K562 (cell line): ENCODE measurements around the gene SNX33. TPM values are rescaled to one million over a fixed set of nuclear protein-coding genes. Genes with fewer than 3 reads are reported as not detected.

Experiments used
- BMI1 ChIP-seq: fragments of 150-350 bp; IDR thresholded peaks from 2 replicates; pipeline ENCODE4 v1.6.1; 2014; ENCODE audit warnings: low read length
- CCAR2 ChIP-seq: fragments of 200-400 bp; formaldehyde crosslinking; IDR thresholded peaks from 2 replicates; pipeline ENCODE4 v1.6.1; 2017; ENCODE audit warnings: mild to moderate bottlenecking, low read depth, low read length
- ELK3 ChIP-seq: fragments of 450-650 bp; formaldehyde crosslinking; IDR thresholded peaks from 2 replicates; pipeline ENCODE4 v1.4.0; 2020; ENCODE audit warnings: mild to moderate bottlenecking
- GTF2B ChIP-seq: IDR thresholded peaks from 2 replicates; pipeline ENCODE4 v1.6.1; 2011; ENCODE audit not compliant: insufficient read length; ENCODE audit errors: extremely low read depth
- LARP7 ChIP-seq: fragments of 450-650 bp; IDR thresholded peaks from 2 replicates; pipeline ENCODE4 v1.6.1; 2016
- MAX ChIP-seq: sonication (generic); formaldehyde crosslinking; IDR thresholded peaks from 2 replicates; pipeline ENCODE4 v1.9.0; 2022; ENCODE audit warnings: mild to moderate bottlenecking, missing genetic modification reagents
- MIER1 ChIP-seq: fragments of 450-650 bp; IDR thresholded peaks from 2 replicates; pipeline ENCODE4 v1.6.1; 2016; ENCODE audit warnings: antibody characterized with exemption, mild to moderate bottlenecking, low read depth
- MTA3 ChIP-seq: fragments of 450-650 bp; formaldehyde crosslinking; IDR thresholded peaks from 2 replicates; pipeline ENCODE4 v1.6.1; 2017; ENCODE audit warnings: mild to moderate bottlenecking, borderline replicate concordance
- SMARCA5 ChIP-seq: fragments of 450-650 bp; IDR thresholded peaks from 2 replicates; pipeline ENCODE4 v1.6.1; 2016
- SREBF2 ChIP-seq: sonication (generic); formaldehyde crosslinking; IDR thresholded peaks from 2 replicates; pipeline ENCODE4 v1.4.0; 2020; ENCODE audit warnings: mild to moderate bottlenecking, missing genetic modification reagents
- TAF1 ChIP-seq: IDR thresholded peaks from 2 replicates; pipeline ENCODE4 v1.6.1; 2011; ENCODE audit warnings: mild to moderate bottlenecking, low read length, moderate library complexity; ENCODE audit not compliant: insufficient read depth, control insufficient read depth, severe bottlenecking; ENCODE audit errors: extremely low read depth
- ZFP1 ChIP-seq: fragments of 450-650 bp; formaldehyde crosslinking; IDR thresholded peaks from 2 replicates; pipeline ENCODE4 v1.4.0; 2020; ENCODE audit warnings: mild to moderate bottlenecking, mixed read lengths
- ZNF174 ChIP-seq: fragments of 250-450 bp; sonication (Bioruptor Pico); IDR thresholded peaks from 2 replicates; pipeline ENCODE4 v1.4.0; 2020; ENCODE audit warnings: mild to moderate bottlenecking
- ZNF695 ChIP-seq: fragments of 450-650 bp; formaldehyde crosslinking; IDR thresholded peaks from 2 replicates; pipeline ENCODE4 v1.4.0; 2020; ENCODE audit warnings: mild to moderate bottlenecking, moderate library complexity
- ZNF766 ChIP-seq: fragments of 200-800 bp; sonication (Bioruptor generic); conservative IDR thresholded peaks from 2 replicates; pipeline ENCODE4 v1.6.1; 2016; ENCODE audit warnings: missing genetic modification characterization, missing compliant biosample characterization
- ZNF780A ChIP-seq: fragments of 250-450 bp; sonication (Bioruptor Pico); IDR thresholded peaks from 2 replicates; pipeline ENCODE4 v1.5.0; 2021; ENCODE audit warnings: mild to moderate bottlenecking
- ZSCAN32 ChIP-seq: fragments of 450-650 bp; formaldehyde crosslinking; IDR thresholded peaks from 2 replicates; pipeline ENCODE4 v1.4.0; 2020; ENCODE audit warnings: mild to moderate bottlenecking, moderate library complexity
- polyA plus RNA-seq, 8 experiments: library from polyadenylated mRNA; depleted of rRNA in 4 of 8; stranded (reverse) in 5 of 8; unstranded in 3 of 8; fragments of >200 nt; fragmentation: Nextera tagmentation in 2 of 8; fragmentation: Illumina TruSeq in 1 of 8; extraction: Ambion mirVana in 2 of 8; extraction: Trizol in 1 of 8; gene quantifications; 2 replicates each; pipeline versions ENCODE4 v1.2.1 to v1.2.3, GENCODE V29; 2011 to 2014; ENCODE audit warnings: inconsistent platforms in 1 of 8, missing spikeins in 1 of 8
- total RNA-seq, 7 experiments: library from RNA; depleted of rRNA in 6 of 7; stranded (reverse); fragments of >200 nt in 6 of 7; fragmentation: Illumina TruSeq in 2 of 7; extraction: Trizol in 2 of 7; gene quantifications; 2 replicates each; pipeline versions ENCODE4 v1.2.1 to v1.2.3, GENCODE V29; 2011 to 2021; ENCODE audit warnings: low replicate concordance in 1 of 7
- TF ChIP-seq, protein P1 (sequence below): fragments of 200-800 bp; sonication (Bioruptor generic); IDR thresholded peaks from 2 replicates; pipeline ENCODE4 v1.6.1; 2017; ENCODE audit warnings: missing genetic modification characterization, missing compliant biosample characterization
- TF ChIP-seq, protein P2 (sequence below), 2 experiments: fragments of 450-650 bp; IDR thresholded peaks; 2 replicates each; pipeline ENCODE4 v1.6.1; 2018; ENCODE audit warnings: mild to moderate bottlenecking in 2 of 2, low read depth in 1 of 2; ENCODE audit not compliant: partially characterized antibody in 2 of 2
- TF ChIP-seq, protein P3 (sequence below): fragments of 450-650 bp; formaldehyde crosslinking; conservative IDR thresholded peaks from 2 replicates; pipeline ENCODE4 v1.4.0; 2022; ENCODE audit warnings: mild to moderate bottlenecking, missing genetic modification characterization

SNX33 gene
- total and polyA plus RNA-seq, 9 of the 15 experiments (the other 6 are each of a cell fraction or from before 2014, with no cell fraction given), result 1.4 to 14.1 (median 8.2) TPM

DNA sequence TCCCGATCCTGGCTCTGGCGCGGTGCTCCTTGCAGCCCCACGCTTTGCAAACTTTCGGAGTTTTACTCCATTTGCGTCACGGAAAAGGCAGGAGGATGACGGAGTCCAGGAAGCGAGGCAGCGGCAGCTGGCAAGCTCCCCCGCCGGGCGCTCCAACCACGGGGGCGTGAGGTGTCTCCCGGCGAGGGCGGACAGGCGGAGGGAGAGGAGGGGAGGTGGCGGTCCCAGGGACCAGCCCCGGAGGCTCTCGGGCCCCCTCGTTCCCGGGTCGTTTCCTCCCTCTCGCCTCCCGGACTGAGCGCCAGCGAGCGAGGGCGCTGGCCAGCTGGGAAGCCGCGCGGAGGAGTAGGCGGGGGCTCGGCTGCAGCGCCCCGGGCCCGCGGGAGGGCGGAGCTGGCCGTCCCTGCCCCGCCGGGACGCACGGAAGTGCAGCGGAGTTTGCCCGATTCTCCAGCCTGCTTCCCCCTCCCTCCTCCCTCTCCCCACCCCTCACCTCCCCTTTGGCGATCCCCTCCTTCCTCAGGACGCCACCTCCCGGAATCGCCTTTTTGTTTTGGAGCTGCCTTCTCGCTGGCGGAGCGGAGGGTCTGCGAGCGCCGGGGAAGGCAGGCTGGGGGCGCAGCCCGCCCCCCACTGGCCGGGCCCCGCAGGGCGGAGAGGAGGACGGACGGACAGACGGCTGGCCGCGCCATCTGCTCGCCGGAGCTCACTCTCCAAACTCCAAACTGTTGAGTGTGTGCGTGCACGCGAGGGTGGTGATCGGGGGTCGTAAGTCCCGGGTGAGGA lies at the start of gene SNX33 (continued):
- no peak for TF ChIP-seq ELK3
- no peak for TF ChIP-seq LARP7
- no peak for TF ChIP-seq CCAR2
- TF ChIP-seq TAF1, result peak; percentile 25
- peak; percentile 72; the same call in 1 of the 2 replicates for TF ChIP-seq MTA3
- no peak for TF ChIP-seq ZNF695 (CRISPR knock-in tag)
- TF ChIP-seq ZFP1, result no peak
- TF ChIP-seq, protein P1, sequence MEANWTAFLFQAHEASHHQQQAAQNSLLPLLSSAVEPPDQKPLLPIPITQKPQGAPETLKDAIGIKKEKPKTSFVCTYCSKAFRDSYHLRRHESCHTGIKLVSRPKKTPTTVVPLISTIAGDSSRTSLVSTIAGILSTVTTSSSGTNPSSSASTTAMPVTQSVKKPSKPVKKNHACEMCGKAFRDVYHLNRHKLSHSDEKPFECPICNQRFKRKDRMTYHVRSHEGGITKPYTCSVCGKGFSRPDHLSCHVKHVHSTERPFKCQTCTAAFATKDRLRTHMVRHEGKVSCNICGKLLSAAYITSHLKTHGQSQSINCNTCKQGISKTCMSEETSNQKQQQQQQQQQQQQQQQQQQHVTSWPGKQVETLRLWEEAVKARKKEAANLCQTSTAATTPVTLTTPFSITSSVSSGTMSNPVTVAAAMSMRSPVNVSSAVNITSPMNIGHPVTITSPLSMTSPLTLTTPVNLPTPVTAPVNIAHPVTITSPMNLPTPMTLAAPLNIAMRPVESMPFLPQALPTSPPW (CRISPR knock-in tag), result peak; percentile 95
- TF ChIP-seq ZNF780A (CRISPR knock-in tag), result no peak
- no peak for TF ChIP-seq ZNF174 (CRISPR knock-in tag)
- TF ChIP-seq ZSCAN32 (CRISPR knock-in tag), result no peak
- TF ChIP-seq, protein P2, sequence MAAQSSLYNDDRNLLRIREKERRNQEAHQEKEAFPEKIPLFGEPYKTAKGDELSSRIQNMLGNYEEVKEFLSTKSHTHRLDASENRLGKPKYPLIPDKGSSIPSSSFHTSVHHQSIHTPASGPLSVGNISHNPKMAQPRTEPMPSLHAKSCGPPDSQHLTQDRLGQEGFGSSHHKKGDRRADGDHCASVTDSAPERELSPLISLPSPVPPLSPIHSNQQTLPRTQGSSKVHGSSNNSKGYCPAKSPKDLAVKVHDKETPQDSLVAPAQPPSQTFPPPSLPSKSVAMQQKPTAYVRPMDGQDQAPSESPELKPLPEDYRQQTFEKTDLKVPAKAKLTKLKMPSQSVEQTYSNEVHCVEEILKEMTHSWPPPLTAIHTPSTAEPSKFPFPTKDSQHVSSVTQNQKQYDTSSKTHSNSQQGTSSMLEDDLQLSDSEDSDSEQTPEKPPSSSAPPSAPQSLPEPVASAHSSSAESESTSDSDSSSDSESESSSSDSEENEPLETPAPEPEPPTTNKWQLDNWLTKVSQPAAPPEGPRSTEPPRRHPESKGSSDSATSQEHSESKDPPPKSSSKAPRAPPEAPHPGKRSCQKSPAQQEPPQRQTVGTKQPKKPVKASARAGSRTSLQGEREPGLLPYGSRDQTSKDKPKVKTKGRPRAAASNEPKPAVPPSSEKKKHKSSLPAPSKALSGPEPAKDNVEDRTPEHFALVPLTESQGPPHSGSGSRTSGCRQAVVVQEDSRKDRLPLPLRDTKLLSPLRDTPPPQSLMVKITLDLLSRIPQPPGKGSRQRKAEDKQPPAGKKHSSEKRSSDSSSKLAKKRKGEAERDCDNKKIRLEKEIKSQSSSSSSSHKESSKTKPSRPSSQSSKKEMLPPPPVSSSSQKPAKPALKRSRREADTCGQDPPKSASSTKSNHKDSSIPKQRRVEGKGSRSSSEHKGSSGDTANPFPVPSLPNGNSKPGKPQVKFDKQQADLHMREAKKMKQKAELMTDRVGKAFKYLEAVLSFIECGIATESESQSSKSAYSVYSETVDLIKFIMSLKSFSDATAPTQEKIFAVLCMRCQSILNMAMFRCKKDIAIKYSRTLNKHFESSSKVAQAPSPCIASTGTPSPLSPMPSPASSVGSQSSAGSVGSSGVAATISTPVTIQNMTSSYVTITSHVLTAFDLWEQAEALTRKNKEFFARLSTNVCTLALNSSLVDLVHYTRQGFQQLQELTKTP (IDR thresholded peaks at IDR 0.05; ENCODE audit: low read depth in 1 of 2, partially characterized antibody in 2 of 2), result no peak
- no peak for TF ChIP-seq SREBF2
- no peak for TF ChIP-seq GTF2B
- no peak for TF ChIP-seq BMI1
- no peak for TF ChIP-seq MAX (CRISPR knock-in tag)
- no peak for TF ChIP-seq MIER1
- TF ChIP-seq, protein P3, sequence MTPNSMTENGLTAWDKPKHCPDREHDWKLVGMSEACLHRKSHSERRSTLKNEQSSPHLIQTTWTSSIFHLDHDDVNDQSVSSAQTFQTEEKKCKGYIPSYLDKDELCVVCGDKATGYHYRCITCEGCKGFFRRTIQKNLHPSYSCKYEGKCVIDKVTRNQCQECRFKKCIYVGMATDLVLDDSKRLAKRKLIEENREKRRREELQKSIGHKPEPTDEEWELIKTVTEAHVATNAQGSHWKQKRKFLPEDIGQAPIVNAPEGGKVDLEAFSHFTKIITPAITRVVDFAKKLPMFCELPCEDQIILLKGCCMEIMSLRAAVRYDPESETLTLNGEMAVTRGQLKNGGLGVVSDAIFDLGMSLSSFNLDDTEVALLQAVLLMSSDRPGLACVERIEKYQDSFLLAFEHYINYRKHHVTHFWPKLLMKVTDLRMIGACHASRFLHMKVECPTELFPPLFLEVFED (CRISPR knock-in tag), result no peak
- peak; percentile 40; the same call in 1 of the 2 replicates for TF ChIP-seq ZNF766 (CRISPR knock-in tag)
- TF ChIP-seq SMARCA5, result no peak
